Hematopoietic multipotent progenitor cell treated with erythropoietin and hydrocortisone succinate and interleukin-3 and kit ligand, for 8 days (in vitro differentiated cells): ENCODE data around the gene SGSH.
"Not testable (repeated sequence)": the region's sequence is repeated elsewhere in the genome, so short reads cannot be mapped to it uniquely, and the experiment has no call there.

Experiments used
- DNase-seq: peaks from one replicate; pipeline ENCODE4 v3.0.0-alpha.2; 2015

The SGSH gene

DNA sequence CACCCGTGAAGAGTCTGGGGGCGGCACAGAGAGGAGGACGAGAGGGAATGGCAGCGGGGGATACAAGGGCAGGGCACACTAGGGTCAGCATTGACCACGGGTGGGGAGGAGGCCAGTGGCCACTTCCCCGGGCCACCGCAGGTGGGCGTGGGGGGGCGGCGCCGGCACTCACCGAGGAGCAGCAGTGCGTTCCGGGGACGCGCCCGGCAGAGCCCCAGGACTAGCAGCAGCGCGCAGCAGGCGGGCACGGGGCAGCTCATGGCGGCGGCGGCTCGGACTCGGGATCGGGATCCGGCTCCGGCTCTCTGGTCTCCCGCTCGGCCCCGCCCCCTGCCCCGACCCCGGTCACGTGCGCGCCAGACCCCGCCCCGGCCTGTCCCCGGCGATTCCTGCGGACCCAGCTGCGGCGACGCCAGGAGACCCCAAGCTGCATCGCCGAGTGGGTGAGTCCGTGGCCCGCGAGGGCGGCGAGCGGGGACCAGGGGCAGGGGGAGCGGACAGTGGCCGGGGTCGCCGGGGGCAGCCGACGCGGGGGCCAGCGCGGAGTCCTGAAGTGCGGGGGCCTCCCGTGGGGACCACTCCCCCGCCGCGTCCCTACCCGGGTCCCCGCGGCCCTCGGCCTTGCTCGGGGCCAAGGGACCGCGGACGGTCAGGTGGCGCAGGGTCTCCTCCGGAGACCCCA is at the start of gene SGSH, which contains the start of gene SLC26A11:
TSS of gene SGSH (minus strand) at position 280 of the 682 bp plus-strand sequence. CDS start at position 260, 20 bp downstream.
TSS of gene SLC26A11 (plus strand) at position 374 of the 682 bp plus-strand sequence. CDS start 1,134 bp downstream, outside the sequence.
- DNase-seq: no peak

DNA sequence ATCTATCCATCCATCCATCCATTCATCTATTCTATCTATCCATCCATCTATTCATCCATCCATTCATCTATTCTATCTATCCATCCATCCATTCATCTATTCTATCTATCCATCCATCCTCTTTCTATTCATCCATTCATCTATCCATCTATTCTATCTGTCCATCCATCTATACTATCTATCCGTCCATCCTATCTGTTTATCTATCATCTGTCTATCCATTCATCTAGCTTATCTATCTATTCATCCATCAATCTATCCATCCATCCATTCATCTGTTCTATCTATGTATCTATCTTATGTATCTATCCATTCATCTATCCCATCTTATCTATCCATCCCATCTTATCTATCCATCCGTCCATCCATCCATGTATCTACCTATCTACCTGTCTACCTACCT is 49.3 kb upstream of the SGSH start:
- no peak for DNase-seq

DNA sequence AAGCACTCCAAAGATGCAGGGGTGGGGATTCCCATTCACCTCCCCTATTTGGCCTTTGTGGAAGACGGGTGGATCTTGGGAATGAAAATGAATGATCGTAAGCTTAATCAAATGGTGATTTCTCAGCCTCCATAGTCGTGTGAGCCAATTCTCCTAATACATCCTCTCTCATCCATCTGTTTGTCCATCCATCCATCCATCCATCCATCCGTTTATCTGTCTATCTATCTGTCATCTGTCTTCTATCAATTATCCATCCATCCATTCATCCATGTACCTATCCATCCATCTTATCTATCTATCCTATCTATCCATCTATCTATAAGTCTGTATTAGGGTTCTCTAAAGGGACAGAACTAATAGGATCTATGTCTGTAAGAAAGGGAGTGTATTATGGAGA is 48.3 kb upstream of the SGSH start:
- no peak for DNase-seq

DNA sequence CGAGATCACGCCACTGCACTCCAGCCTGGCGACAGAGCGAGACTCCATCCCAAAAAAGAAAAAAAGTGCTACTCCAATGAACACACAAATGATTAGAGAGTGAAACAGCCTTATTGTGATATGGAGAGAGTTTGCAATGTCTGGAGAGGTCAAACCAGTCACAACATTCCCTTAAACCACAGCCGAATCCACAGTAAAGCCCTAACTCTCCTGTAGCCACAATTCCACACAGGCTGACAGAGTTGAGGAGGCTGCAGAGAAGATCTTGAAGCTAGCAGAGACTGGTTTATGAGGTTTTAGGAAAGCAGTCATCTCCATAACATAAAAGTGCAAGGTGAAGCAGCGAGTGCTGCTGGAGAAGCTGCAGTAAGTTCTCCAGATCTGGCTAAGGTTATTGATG is 47.3 kb upstream of the SGSH start:
- DNase-seq: no peak

DNA sequence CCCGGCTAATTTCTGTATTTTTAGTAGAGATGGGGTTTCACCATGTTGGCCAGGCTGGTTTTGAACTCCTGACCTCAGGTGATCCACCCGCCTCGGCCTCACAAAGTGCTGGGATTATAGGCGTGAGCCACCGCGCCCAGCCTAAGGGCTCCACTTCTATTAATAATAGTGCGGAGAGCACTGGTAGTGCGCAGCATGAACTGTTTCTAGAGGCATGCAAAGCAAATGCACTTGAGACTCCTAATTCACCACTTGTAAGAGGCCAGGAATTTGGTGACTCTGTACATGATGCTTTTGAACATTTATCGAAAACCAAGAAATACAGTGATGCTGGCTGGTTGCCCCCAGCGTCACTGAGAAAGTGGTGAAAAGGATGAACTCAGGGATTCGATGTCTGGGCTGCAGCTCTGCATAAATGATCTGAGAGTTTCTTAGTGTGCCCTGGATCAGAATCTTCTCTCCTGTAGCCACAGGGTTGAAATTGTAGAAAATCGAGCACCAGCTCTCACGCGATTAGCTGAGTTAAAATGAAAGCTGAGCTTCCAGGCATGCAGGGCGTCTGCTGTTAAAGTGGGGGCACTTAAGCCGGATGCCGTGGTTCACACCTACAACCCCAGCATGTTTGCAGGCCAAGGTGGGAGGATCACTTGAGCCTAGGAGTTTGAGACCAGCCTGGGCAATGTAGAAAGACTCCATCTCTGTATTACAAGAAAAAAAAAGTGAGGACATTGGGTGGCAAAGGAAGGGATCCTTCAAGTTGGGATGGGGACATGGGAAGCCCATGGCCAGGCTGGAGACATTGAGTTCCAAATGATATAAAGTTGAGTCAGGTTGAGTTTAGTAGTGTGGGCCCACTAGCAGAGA is 45.3 kb upstream of the SGSH start:
- no peak for DNase-seq

DNA sequence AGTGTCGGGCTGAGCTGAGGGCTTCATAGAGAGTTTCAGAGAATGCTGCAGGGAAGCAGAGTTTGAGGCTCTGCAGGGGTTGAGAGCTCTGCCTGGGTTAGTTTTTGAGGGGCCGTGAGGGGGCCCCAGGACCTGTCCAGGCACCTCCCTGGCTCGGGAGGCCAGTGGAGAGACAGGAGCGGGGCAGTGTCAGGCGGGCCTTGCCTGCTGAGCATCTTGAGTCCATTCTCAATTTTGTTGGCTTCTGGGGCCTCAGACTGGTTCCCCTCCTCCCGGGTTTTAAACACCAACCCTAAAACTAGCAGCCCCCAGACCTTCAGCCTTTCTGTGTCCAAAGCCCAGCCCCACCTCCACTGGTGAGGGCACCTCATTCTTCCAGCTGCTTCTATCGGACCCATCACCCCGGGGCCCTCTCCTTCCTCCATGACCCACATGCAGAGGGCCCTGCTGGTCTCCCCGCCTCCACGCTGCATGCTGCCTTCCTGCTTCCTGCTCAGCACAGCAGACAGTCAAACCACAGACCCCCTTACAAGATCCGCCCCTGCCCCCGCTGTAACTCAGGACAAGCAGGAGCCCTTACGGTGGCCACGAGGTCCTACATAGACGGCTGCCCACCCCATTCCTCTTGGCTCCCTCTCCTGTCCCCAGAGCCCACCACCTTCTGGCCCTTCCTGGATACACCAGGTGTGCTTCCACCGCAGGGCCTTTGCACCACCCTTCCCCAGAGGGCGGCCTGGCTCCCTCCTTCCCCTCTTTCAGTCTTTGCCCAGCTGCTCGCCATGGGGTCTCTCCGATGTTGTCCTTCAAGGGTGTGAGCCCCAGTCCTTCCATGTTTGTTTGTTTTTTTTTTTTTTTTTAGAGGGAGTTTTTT is 44.3 kb upstream of the SGSH start:
- DNase-seq: no peak

DNA sequence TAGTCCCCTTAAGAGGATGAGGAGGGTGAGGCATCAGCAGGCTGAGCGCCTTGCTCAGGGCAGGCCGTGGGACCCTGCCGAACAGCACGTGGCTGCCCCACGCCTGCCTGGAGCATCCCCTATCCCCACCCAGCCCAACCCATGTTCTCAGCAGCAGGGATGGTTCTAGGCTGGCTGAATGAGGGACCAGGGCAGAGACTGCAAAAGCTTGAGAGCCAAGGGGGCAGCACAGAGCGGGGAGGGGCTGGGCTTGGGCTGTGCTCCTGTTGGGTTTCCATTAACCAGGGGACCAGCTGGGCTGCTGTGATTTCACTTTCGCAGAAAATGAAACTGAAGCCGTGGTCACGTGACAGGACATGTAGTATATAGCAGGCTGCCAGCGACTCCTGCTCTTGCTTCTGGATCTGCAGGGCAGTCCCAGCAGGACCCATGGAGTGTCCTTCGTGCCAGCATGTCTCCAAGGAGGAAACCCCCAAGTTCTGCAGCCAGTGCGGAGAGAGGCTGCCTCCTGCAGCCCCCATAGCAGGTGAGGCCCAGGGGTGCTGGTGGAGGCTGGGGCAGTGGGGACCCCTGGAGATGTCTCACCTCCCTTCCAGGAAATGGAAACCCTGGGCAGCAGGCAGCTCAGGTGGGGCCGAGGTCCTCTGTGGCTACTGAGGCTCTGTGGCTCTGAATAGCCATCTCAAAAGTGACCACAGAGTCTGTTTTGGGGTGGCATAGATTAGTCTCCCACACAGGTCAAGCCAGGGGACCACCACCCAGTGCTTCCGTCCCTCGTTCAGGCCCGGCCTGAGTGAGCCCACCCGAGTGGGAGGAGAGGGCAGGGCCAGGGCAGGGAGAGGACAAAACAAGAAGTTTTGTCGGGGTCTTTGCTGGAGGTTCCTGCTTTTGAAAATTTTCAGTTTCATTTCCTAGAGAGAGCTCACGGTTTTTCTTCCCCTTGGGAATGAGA is 43.4 kb upstream of the SGSH start:
- DNase-seq: peak; percentile 78

DNA sequence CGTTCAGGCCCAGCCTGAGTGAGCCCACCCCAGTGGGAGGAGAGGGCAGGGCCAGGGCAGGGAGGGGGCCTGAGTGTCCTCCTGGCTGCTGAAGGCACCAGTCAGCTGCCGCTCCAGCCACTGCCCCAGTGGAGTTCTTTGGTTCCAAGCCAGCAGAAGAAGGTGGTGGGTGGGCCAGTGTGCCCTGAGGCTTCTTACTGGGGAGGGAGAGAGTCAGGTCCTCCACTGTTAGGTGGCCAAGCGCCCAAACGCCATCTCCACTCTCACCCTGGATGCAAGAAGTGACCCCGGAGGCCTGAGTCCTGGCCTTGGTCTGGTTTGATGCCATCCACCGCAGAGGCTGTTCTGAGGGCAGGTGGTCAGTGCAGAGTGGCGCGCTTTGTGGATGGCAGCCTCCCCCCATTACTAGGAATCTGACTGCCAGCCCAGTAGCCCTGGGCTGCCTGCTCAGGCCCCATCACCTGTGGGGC is 42.7 kb upstream of the SGSH start:
- DNase-seq: no peak

DNA sequence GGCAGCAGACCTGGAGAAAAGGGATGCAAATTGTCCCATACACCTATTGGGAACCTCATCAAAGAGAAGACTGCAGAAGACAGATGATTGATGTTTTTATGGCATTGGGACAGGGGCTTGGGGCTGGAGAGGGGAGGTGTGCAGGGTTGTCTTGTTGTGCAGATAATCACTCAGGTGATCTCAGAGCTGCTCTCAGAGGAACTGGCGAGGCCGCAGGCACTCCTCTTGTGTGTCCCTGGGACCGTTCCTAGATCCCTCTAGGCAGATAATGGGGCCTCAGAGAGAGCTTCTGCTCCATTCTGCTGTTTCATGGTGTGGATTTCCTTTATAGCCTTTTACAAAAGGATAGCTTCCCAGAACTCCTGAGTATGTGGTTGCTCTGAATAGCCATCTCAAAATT is 42.2 kb upstream of the SGSH start:
- no peak for DNase-seq

DNA sequence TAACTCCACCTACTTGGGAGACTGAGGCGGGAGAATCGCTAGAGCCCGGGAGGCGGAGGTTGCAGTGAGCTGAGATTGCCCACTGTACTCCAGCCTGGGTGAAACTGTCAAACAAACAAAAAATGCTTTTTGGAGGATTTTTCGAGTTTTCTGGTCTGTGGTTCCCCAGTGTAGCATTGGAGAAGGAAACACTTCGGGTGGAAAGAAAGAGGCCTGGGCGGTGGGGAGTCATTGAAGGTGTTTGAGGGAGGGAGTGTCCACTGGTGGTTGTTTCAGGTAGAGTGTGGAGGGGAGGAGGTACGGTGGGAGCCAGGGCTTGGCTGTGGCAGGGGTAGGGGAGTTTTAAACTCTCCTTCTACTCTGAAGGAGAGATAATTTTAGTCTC is 41.8 kb upstream of the SGSH start:
- no peak for DNase-seq

DNA sequence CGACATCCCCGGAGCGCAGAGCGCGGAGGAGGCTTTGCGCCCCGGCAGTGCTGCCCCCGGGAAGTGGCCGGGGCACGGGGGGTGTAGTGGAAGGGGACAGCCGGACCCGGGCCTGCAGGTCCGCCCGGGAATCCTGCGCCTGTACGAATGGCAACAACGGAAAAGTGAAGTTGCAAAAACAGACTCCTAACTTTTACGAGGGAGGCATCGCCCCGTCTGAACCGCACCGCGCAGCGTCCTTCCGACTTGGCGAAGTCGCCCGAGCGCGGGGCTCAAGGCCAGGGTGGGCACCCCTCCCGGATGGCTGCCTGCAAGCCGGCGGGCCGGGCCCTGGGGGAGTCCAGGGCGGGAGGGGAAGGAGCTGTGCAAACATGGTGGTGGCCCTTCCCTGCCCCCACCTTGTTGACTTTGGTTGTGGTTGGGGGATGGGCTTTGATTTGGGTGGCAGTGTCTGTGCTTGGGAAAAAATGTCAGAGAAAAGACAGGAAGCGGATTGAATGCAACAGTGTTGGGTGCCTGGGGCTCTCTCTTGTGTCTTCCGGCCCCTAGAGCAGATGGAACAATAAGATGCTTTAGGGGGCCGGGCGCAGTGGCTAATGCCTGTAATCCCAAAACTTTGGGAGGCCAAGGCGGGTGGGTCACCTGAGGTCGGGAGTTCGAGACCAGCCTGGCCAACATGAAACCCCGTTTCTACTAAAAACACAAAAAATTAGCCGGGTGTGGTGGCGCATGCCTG is 41.2 kb upstream of the SGSH start:
- peak; percentile 38 for DNase-seq

DNA sequence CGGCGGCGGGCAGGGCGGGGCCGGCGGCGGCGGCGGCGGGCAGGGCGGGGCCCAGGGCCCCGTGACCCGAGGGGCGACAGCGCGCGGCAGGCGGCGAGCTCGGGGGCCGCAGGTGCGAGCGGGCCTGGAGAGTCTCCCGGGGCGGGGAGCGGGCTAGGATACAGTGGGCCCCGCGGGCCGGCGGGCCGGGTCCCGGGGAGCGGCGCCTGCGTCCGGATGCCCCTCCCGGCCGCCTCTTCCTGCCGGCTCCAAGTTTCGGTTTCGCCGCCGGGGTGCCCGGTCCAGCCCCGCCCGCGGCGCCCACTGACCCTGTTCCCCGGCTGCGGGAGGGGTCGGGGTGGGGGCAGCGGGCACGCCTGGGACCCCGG is 40.6 kb upstream of the SGSH start, which contains the start of gene RNF213:
TSS of gene RNF213 (plus strand) at position 62 of the 368 bp plus-strand sequence. CDS start 2,830 bp downstream, outside the sequence.
- DNase-seq: peak; percentile 29

DNA sequence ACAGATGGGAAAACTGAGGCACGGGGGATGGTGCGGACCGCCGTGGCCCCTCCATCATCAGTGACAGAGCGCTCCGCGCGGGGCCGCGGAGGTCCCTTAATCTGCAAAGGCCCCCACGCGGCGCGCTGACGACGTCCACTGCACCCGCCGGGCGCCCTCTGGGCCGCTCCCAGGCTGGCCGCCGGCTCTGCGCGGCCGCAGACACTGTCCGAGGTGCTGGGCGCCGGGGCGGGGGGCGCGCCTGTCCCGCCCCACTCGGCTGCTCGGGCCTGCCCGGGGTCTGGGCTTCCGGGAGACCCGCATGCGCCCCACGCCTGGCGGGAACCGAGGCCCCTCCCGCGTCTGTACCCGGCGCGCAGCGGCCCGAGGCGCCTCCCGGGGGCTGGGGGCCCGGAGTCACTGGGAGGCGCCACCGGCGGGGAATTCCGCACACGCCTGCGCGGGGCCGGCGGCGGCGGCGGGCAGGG is 40.0 kb upstream of the SGSH start:
- DNase-seq: peak; percentile 48

DNA sequence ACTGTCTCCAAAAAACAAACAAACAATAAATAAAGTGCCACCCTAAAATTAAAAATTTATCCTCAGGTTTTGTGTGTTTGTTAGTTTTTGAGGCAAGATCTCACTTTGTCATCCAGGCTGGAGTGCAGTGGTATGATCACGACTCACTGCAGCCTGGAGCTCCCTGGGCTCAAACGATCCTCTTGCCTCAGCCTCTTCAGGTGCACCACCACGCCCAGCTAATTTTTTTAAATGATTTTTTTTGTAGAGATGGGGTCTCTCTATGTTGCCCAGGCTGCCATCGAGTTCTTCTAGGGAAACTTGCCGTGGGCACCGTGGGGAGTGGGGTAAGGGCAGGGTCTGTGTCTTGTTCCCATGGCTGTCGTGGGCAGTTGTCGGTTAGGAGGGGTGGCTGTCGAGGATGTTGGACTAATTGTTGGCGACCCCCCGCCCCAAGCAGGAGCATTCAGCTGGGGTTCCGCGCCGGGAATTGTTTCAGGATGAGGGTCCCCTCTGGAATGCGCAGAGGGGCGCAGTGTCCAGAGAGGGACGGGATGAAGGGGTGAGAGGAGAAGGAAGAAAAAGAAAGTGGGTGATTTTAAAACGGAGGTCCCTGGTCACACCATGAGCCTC is 39.4 kb upstream of the SGSH start:
- peak; percentile 23 for DNase-seq

DNA sequence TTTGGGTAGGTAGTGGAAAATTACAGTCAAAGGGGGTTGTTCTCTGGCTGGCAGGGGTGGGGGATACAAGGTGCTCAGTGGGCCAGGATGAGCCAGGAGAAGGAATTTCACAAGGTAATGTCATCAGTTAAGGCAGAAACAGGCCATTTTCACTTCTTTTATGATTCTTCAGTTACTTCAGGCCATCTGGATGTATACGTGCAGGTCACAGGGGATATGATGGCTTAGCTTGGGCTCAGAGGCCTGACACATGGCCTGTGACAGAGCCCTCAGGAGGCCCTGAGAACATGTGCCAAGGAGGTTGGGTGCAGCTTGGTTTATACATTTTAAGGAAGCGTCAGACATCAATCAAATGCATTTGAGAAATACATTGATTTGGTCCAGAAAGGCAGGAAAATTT is 38.2 kb upstream of the SGSH start:
- DNase-seq: not testable (repeated sequence)

DNA sequence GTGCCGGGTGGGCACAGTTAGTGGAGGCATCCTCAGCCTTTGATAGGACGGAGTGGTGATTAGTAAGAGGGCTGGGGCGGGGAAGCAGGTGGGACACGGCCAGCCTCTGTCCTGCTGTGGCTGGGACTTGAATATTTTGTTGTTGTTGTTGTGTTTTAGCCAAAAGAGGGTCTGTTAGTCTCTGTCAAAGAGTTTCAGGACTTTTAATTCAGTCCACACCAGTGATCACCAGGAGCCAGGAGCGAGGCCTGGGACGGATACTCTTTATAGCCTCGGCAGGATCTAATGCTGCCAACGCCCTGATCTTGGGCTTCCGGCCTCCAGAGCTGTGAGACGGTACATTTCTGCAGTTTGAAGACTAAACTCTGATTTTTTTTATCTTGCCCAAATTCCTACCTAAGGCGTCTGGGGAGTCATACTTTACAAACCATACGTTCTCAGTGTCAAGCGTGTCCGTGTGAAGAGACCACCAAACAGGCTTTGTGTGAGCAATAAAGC is 37.6 kb upstream of the SGSH start:
- peak; percentile 17 for DNase-seq

DNA sequence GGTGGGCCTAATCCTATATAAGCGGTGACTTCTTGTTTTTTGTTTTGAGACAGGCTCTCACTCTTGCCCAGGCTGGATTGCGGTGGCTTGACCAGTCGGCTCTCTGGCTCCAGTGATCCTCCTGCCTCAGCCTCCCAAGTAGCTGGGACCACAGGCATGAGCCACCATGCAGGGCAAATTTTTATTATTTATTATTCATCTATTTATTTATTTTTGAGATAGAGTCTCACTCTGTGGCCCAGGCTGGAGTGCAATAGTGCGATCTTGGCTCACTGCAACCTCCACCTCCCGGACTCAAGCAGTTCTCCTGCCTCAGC is 35.9 kb upstream of the SGSH start:
- no peak for DNase-seq

DNA sequence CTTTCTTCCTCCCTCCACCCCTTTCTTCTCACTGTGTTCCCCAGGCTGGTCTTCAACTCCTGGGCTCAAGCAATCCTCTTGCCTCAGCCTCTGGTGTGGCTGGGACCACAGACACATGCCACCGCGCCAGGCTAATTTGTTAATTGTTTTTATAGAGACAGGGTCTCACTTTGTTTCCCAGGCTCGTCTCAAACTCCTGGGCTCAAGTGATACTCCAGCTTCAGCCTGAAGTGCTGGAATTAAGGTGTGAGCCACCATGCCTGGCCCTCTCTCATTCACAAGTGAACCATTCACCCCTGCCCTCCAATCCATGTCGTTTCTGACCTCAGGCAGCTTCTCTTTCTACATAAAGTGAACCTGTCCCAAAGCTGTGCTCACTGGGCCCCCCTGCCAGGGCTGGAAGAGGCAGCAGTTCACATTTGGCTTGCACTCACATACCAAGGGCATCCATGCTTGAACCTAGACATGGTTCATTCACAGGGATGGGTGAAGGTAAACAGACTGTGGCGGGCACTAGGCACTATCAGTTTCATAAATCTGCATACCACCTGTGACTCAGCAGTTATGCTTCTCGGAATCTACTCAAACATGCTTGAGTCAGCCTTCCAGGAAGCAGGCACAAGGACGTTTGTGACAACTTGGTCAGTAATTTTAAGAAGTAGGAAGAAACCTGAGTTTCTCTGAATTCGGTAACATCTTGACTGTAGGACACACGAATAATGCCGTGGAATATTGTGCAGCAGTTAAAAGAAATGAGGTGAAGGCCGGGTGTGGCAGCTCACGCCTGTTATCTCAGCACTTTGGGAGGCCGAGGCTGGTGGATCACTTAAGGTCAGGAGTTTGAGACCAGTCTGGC is 34.5 kb upstream of the SGSH start:
- DNase-seq: peak; percentile 97

DNA sequence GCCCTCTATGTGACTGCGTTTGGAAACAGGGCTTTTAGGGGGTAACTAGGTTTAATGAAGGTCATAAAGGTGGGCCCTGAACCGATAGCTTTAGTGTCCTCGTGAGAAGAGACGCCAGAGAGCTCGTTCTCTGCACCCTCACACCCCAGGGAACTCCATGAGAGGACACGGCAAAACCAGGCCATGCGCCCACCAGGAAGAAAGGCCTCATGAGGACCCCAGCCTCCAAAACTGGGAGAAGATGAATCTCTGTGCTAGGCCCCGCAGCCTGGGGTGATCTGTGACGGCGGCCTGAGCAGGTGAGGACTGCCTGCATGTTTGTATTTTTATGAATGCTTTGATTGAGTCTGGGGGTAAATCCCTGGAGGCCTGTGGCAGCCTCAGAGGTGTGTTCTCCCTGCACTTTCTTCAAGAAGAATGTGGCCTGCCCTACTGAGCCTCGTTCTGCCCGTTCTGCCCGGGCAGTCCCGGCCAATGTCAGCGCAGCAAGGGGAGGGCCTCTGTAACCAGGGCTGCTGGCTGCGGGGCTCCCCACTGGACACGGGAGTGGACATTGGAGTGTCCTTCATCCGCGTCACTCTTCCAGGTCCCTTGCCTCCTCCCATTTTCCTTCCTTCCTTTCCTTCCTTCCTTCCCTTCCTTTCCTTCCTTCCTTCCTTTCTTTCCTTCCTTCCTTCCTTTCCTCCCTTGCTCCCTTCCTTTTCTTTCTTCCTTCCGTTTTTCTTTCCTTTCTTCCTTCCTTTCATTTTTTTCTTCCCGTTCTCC is 33.7 kb upstream of the SGSH start:
- DNase-seq: no peak
